Aorta (tissue), 5 donors: Measurements from ENCODE around the gene AGTR1. TPM values are rescaled to one million over a fixed set of nuclear protein-coding genes. Genes with fewer than 3 reads are reported as not detected.
"Not testable (repeated sequence)": the region's sequence is repeated elsewhere in the genome, so short reads cannot be mapped to it uniquely, and the experiment has no call there.

Source experiments
- ATAC-seq: fragments of 200-7000 bp; cut with Tn5 transposase; one replicate; pipeline ENCODE4 v1.9.1; 2022; ENCODE audit warnings: moderate library complexity; ENCODE audit not compliant: low FRiP score
- DNase-seq, 2 donors: peaks; one replicate each; pipeline ENCODE4 v3.0.0-alpha.2; 2020
- H3K27ac ChIP-seq, 2 donors: one replicate each; pipeline ENCODE4 v1.5.1; 2013; ENCODE audit warnings: low read length in 2 of 2, mild to moderate bottlenecking in 2 of 2, moderate library complexity in 2 of 2, control low read depth in 1 of 2, inconsistent platforms in 1 of 2, low read depth in 1 of 2
- H3K27me3 ChIP-seq, 2 donors: one replicate each; pipeline ENCODE4 v1.6.1; 2013; ENCODE audit warnings: control low read depth in 1 of 2, low read length in 1 of 2, mild to moderate bottlenecking in 1 of 2, moderate library complexity in 1 of 2; ENCODE audit not compliant: insufficient read depth in 2 of 2, control insufficient read depth in 1 of 2
- H3K36me3 ChIP-seq, 2 donors: one replicate each; pipeline ENCODE4 v1.6.1; 2013; ENCODE audit warnings: control low read depth in 1 of 2, low read length in 1 of 2, mild to moderate bottlenecking in 1 of 2; ENCODE audit not compliant: insufficient read depth in 2 of 2, control insufficient read depth in 1 of 2
- H3K4me1 ChIP-seq, 2 donors: one replicate each; pipeline ENCODE4 v1.6.1; 2013; ENCODE audit warnings: low read length in 2 of 2, control low read depth in 1 of 2, mild to moderate bottlenecking in 1 of 2, moderate library complexity in 1 of 2; ENCODE audit not compliant: insufficient read depth in 2 of 2, control insufficient read depth in 1 of 2
- H3K4me3 ChIP-seq, 2 donors: one replicate each; pipeline ENCODE4 v1.5.1; 2013; ENCODE audit warnings: low read length in 2 of 2, control low read depth in 1 of 2, mild to moderate bottlenecking in 1 of 2
- H3K9me3 ChIP-seq: one replicate; pipeline ENCODE4 v1.6.1; 2013; ENCODE audit warnings: mild to moderate bottlenecking, low read length; ENCODE audit not compliant: control insufficient read depth
- WGBS, 2 donors: extraction: QIAGEN DNeasy Blood & Tissue Kit; methylation state at CpG; one replicate each; pipeline ENCODE4 v1.1.7; 2013; 5-methylcytosine and 5-hydroxymethylcytosine counted together
- intact Hi-C, 2 donors: fragments of 100-400 bp; cut with DNase I; formaldehyde crosslinking; loops; one replicate each; pipeline versions ENCODE4 v1.14.2 to v1.15.0; 2022
- polyA plus RNA-seq, 2 donors: library from polyadenylated mRNA; stranded (reverse); fragments of 200-250 nt; gene quantifications; one replicate each; pipeline ENCODE4 v1.2.3, GENCODE V29; 2013
- total RNA-seq, 2 donors: library from RNA; stranded (reverse); fragmentation: NEBNext Ultra II Directional; extraction: Animal tissue kit (Norgen Biotek cat#: 25700); gene quantifications; one replicate each; pipeline ENCODE4 v1.2.1, GENCODE V29; 2021
- donor health status: healthy with polysubstance abuse.
- donor health status: Bipolar disorder and iron deficiency.
- donor health status: DM: no; HTN: no; CAD: no.
- donor health status: DM: no; HTN: no; CAD: no.
- donor health status: DM: yes; HTN: yes; CAD: no.

Gene AGTR1
- total and polyA plus RNA-seq, 4 donors, result 0.38 to 8.5 (median 2.7) TPM

GRCh38 chr3:148758303-148758884 is 60.7 kb downstream of the AGTR1 start:
- intact Hi-C loops, result no loop called here
- H3K4me1 ChIP-seq, result no peaks in the 10 kb centered on the region
- DNase-seq (no peak), ATAC-seq (no peak)
- H3K4me3 ChIP-seq, result no peak overlapping the region
- peaks cover 3% of the 10 kb centered on the region for H3K9me3 ChIP-seq
- WGBS, 2 donors, result 26 to 38% methylated on average over 3 of the region's 3 CpGs
- H3K36me3 ChIP-seq, result no peaks in the 10 kb centered on the region
- no peaks in the 10 kb centered on the region for H3K27me3 ChIP-seq
- no peak overlapping the region for H3K27ac ChIP-seq

GRCh38 chr3:148759430-148759829 is 61.7 kb downstream of the AGTR1 start:
- intact Hi-C loops, result no loop called here
- DNase-seq (no peak), ATAC-seq (no peak)
- Histone ChIP-seq H3K4me1 (no peaks in the 10 kb centered on the region), H3K27ac (no peak overlapping the region), H3K27me3 (no peaks in the 10 kb centered on the region), H3K4me3 (no peak overlapping the region), H3K36me3 (no peaks in the 10 kb centered on the region), H3K9me3 (peaks cover 3% of the 10 kb centered on the region)
- 49 to 58% methylated on average over 4 of the region's 4 CpGs for WGBS, 2 donors

- 60 to 63% methylated on average over 3 of the region's 3 CpGs for WGBS, 2 donors
- no peak for ATAC-seq
- DNase-seq, result no peak
- Histone ChIP-seq H3K4me1 (no peaks in the 10 kb centered on the region), H3K4me3 (no peak overlapping the region), H3K27ac (no peak overlapping the region), H3K36me3 (no peaks in the 10 kb centered on the region), H3K27me3 (no peaks in the 10 kb centered on the region), H3K9me3 (peaks cover 3% of the 10 kb centered on the region)
- intact Hi-C loops, result no loop called here
Measured at GRCh38 chr3:148763156-148763680, 65.5 kb downstream of the AGTR1 start.

- Histone ChIP-seq H3K27me3 (no peaks in the 10 kb centered on the region), H3K27ac (no peak overlapping the region), H3K4me1 (no peaks in the 10 kb centered on the region), H3K36me3 (no peaks in the 10 kb centered on the region), H3K9me3 (peaks cover 3% of the 10 kb centered on the region), H3K4me3 (no peak overlapping the region)
- DNase-seq, result no peak
- intact Hi-C loops, result no loop called here
- no peak for ATAC-seq
- WGBS, 2 donors, result 62 to 71% methylated on average over 1 of the region's 1 CpG
Measured at GRCh38 chr3:148763986-148764935, 66.6 kb downstream of the AGTR1 start.

- intact Hi-C loops, result no loop called here
- DNase-seq (no peak), ATAC-seq (no peak)
- peaks cover 1% of the 10 kb centered on the region for H3K9me3 ChIP-seq
- H3K27me3 ChIP-seq, result no peaks in the 10 kb centered on the region
- H3K36me3 ChIP-seq, result no peaks in the 10 kb centered on the region
- no peaks in the 10 kb centered on the region for H3K4me1 ChIP-seq
- no peak overlapping the region for H3K27ac ChIP-seq
- 25 to 49% methylated on average over 2 of the region's 2 CpGs for WGBS, 2 donors
- H3K4me3 ChIP-seq, result no peak overlapping the region
Measured at GRCh38 chr3:148772361-148772760, 74.7 kb downstream of the AGTR1 start.

- peaks cover 1% of the 10 kb centered on the region for H3K9me3 ChIP-seq
- DNase-seq, result no peak
- no peaks in the 10 kb centered on the region for H3K27me3 ChIP-seq
- H3K27ac ChIP-seq, result no peak overlapping the region
- ATAC-seq, result no peak
- H3K36me3 ChIP-seq, result no peaks in the 10 kb centered on the region
- H3K4me3 ChIP-seq, result no peak overlapping the region
- intact Hi-C loops, result no loop called here
- no peaks in the 10 kb centered on the region for H3K4me1 ChIP-seq
Measured at GRCh38 chr3:148772835-148773234, 75.1 kb downstream of the AGTR1 start.

- no peaks in the 10 kb centered on the region for H3K9me3 ChIP-seq
- H3K36me3 ChIP-seq, result no peaks in the 10 kb centered on the region
- DNase-seq, result no peak
- intact Hi-C loops, result no loop called here
- H3K4me3 ChIP-seq, result no peak overlapping the region
- no peak for ATAC-seq
- 63 to 65% methylated on average over 2 of the region's 2 CpGs for WGBS, 2 donors
- H3K27ac ChIP-seq, result no peak overlapping the region
- no peaks in the 10 kb centered on the region for H3K4me1 ChIP-seq
- no peaks in the 10 kb centered on the region for H3K27me3 ChIP-seq
Measured at GRCh38 chr3:148773805-148774204, 76.1 kb downstream of the AGTR1 start.

GRCh38 chr3:148778926-148779325 is 81.2 kb downstream of the AGTR1 start:
- intact Hi-C loops, result no loop called here
- Histone ChIP-seq H3K36me3 (no peaks in the 10 kb centered on the region), H3K27ac (no peak overlapping the region), H3K9me3 (no peaks in the 10 kb centered on the region), H3K27me3 (no peaks in the 10 kb centered on the region), H3K4me3 (no peak overlapping the region), H3K4me1 (no peaks in the 10 kb centered on the region)
- ATAC-seq (no peak), DNase-seq (no peak)
- WGBS, 2 donors, result 93 to 96% methylated on average over 3 of the region's 3 CpGs

- DNase-seq, ATAC-seq, H3K4me1 ChIP-seq, H3K9me3 ChIP-seq, H3K27ac ChIP-seq, H3K27me3 ChIP-seq, H3K36me3 ChIP-seq, H3K4me3 ChIP-seq, intact Hi-C loops: not testable (repeated sequence)
- WGBS, 2 donors, result 83 to 92% methylated on average over 6 of the region's 6 CpGs
Measured at GRCh38 chr3:148785026-148785425, 87.3 kb downstream of the AGTR1 start.
